OCI-LY7 (cell line): ENCODE results near the gene PIGN. TPM values are rescaled to one million over a fixed set of nuclear protein-coding genes. Genes with fewer than 3 reads are reported as not detected.

Experiments used
- BruUV-seq: library from RNA; stranded (reverse); fragments of 400-500 nt; replicated peaks from 2 replicates; lab custom pipeline; 2021; lab: Mats Ljungman, UMichigan
- CTCF ChIA-PET: fragments of 300-600 bp; sonication (Branson Sonifier 250); formaldehyde crosslinking; loops from one replicate; lab custom pipeline; 2022; ENCODE audit warnings: antibody characterized with exemption; ENCODE audit not compliant: unreplicated experiment; lab: Charles Lee
- POLR2A ChIA-PET: fragments of 300-600 bp; sonication (Branson Sonifier 250); formaldehyde crosslinking; loops from one replicate; lab custom pipeline; 2022; ENCODE audit warnings: antibody characterized with exemption; lab: Charles Lee
- DNase-seq: peaks from one replicate; pipeline ENCODE4 v3.0.0-alpha.2; 2015; ENCODE audit warnings: low spot score
- H2AFZ ChIP-seq: fragments of 200-600 bp; sonication (generic), shearing (Covaris generic); 2 replicates; pipeline ENCODE4 v1.6.1; 2014; ENCODE audit warnings: mild to moderate bottlenecking, antibody characterized with exemption, low read length, moderate library complexity
- H3K27ac ChIP-seq: fragments of 200-600 bp; sonication (generic); 2 replicates; pipeline ENCODE4 v1.5.1; 2014; ENCODE audit warnings: mixed run types, low read depth, mild to moderate bottlenecking, moderate library complexity, low read length, inconsistent platforms; ENCODE audit not compliant: poor library complexity, severe bottlenecking
- H3K36me3 ChIP-seq: fragments of 200-600 bp; sonication (generic); 2 replicates; pipeline ENCODE4 v1.6.1; 2014; ENCODE audit warnings: mild to moderate bottlenecking, antibody characterized with exemption, low read length, moderate library complexity, mixed read lengths; ENCODE audit not compliant: insufficient read depth
- H3K4me1 ChIP-seq: fragments of 200-600 bp; sonication (generic); 2 replicates; pipeline ENCODE4 v1.5.1; 2014; ENCODE audit warnings: mild to moderate bottlenecking, low read length; ENCODE audit not compliant: insufficient read depth, poor library complexity, severe bottlenecking
- H3K4me2 ChIP-seq: fragments of 200-600 bp; sonication (generic); 2 replicates; pipeline ENCODE4 v1.6.1; 2014; ENCODE audit warnings: mild to moderate bottlenecking, low read length
- H3K4me3 ChIP-seq: fragments of 200-600 bp; sonication (generic); 2 replicates; pipeline ENCODE4 v1.5.1; 2014; ENCODE audit warnings: mild to moderate bottlenecking, low read depth, low read length; ENCODE audit not compliant: poor library complexity, severe bottlenecking
- H3K79me2 ChIP-seq: fragments of 200-600 bp; sonication (generic); 2 replicates; pipeline ENCODE4 v1.6.1; 2016; ENCODE audit warnings: low read depth, mild to moderate bottlenecking, low read length, moderate library complexity, mixed read lengths; ENCODE audit not compliant: insufficient read depth
- H3K9me2 ChIP-seq: fragments of 200-600 bp; sonication (generic); 2 replicates; pipeline ENCODE4 v1.6.1; 2016; ENCODE audit warnings: mild to moderate bottlenecking, low read length, mixed read lengths; ENCODE audit not compliant: insufficient read depth
- H3K9me3 ChIP-seq: fragments of 200-600 bp; sonication (generic); 2 replicates; pipeline ENCODE4 v1.6.1; 2014; ENCODE audit warnings: mild to moderate bottlenecking, mixed run types, low read length, mixed read lengths
- H4K20me1 ChIP-seq: fragments of 200-600 bp; sonication (generic); 2 replicates; pipeline ENCODE4 v1.6.1; 2014; ENCODE audit warnings: mild to moderate bottlenecking, antibody characterized with exemption, low read length, moderate library complexity, mixed read lengths; ENCODE audit not compliant: insufficient read depth
- EZH2phosphoT487 ChIP-seq: fragments of 200-600 bp; sonication (generic); IDR thresholded peaks from 2 replicates; pipeline ENCODE4 v1.6.1; 2018; ENCODE audit warnings: low read depth, borderline replicate concordance, mild to moderate bottlenecking, mixed run types, antibody characterized with exemption, low read length, moderate library complexity, mixed read lengths
- intact Hi-C: fragments of 100-400 bp; cut with micrococcal nuclease; formaldehyde crosslinking; loops from one replicate; pipeline ENCODE4 v1.10.0; 2022; ENCODE audit not compliant: unreplicated experiment
- total RNA-seq, 2 experiments: library from RNA; depleted of rRNA in 1 of 2; stranded (reverse); fragments of >200 nt in 1 of 2; shearing (Covaris generic) in 1 of 2; gene quantifications; 2 replicates each; pipeline ENCODE4 v1.2.3, GENCODE V29; 2014 to 2022
- TF ChIP-seq, protein P1 (sequence below): fragments of 200-600 bp; sonication (generic); conservative IDR thresholded peaks from 2 replicates; pipeline ENCODE4 v1.5.1; 2014; ENCODE audit warnings: mild to moderate bottlenecking, antibody characterized with exemption, low read length, moderate library complexity, mixed read lengths

Gene PIGN
- total RNA-seq, 2 experiments from 2014 or later: 10.9 to 23.7 TPM

DNA sequence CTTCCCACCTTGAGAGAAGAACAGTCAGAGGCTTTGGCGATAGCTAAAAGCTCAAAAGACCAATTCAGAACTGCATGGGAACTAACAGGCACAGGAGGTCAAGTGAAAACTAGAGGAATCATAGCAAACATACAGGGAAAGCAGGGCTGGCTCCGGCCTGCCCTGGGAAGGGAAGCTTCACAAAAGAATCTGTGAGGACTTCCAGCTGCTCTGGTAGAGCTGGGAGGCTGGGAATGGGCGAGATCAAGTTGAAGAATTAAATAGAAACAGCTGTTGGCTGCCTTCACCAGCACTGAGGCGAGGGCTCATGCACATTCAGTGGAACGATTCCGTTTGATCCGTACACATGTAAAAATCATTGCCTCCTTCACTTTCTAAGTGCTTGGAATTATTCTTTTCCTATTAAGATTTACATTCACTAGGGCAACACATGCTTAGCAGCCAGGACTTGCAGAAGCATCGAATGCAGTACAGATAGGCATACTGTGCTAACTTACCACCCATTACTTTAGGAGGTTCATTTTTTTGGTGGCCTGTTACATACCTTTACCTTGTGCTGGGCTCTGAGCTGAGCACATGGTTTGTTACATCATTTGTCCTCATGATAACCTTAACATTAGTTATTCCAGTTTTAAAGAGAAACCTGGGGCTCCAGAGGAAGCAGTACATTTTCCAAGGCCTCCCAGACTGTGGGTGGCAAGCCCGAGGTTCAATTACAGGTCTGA lies 168.7 kb downstream of the PIGN start:
- Histone ChIP-seq H3K9me2 (no peaks in the 10 kb centered on the region), H3K79me2 (no peaks in the 10 kb centered on the region), H3K36me3 (no peaks in the 10 kb centered on the region), H3K4me1 (no peaks in the 10 kb centered on the region), H3K27ac (no peak overlapping the region), H3K4me2 (no peak overlapping the region), H3K4me3 (no peak overlapping the region), H3K9me3 (no peaks in the 10 kb centered on the region), H4K20me1 (no peaks in the 10 kb centered on the region), H2AFZ (no peak overlapping the region)
- ChIA-PET CTCF (no interaction called here), POLR2A (no interaction called here)
- TF ChIP-seq, protein P1, sequence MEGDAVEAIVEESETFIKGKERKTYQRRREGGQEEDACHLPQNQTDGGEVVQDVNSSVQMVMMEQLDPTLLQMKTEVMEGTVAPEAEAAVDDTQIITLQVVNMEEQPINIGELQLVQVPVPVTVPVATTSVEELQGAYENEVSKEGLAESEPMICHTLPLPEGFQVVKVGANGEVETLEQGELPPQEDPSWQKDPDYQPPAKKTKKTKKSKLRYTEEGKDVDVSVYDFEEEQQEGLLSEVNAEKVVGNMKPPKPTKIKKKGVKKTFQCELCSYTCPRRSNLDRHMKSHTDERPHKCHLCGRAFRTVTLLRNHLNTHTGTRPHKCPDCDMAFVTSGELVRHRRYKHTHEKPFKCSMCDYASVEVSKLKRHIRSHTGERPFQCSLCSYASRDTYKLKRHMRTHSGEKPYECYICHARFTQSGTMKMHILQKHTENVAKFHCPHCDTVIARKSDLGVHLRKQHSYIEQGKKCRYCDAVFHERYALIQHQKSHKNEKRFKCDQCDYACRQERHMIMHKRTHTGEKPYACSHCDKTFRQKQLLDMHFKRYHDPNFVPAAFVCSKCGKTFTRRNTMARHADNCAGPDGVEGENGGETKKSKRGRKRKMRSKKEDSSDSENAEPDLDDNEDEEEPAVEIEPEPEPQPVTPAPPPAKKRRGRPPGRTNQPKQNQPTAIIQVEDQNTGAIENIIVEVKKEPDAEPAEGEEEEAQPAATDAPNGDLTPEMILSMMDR: no peak
- no peak for TF ChIP-seq EZH2phosphoT487
- intact Hi-C loops: no loop called here
- DNase-seq: no peak
- BruUV-seq: no TSS peak

DNA sequence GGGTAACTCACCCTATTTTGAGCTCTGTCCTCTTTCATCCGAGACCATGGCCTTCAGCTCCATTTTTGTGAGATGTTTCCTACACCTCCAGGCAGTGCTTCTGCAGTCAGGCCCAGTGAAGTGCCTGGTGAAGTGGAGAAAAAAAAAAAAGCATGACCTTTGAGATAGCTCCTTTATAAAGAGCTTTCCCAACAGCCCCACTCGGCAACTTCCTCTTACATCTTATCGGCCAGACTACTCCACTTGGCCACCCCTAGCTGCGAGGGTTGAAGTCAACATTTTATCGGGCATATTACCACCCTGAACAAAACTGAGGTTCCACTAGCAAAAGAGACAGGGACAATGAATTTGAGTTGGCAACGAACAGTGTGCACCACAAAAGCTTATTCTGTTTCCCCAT lies 169.2 kb downstream of the PIGN start:
- ChIA-PET CTCF (no interaction called here), POLR2A (no interaction called here)
- H3K4me3 ChIP-seq: no peak overlapping the region
- H3K4me2 ChIP-seq: no peak overlapping the region
- H3K9me2 ChIP-seq: no peaks in the 10 kb centered on the region
- no peaks in the 10 kb centered on the region for H3K36me3 ChIP-seq
- no peak overlapping the region for H3K27ac ChIP-seq
- intact Hi-C loops: no loop called here
- no peak for DNase-seq
- H3K9me3 ChIP-seq: no peaks in the 10 kb centered on the region
- H4K20me1 ChIP-seq: no peaks in the 10 kb centered on the region
- no peaks in the 10 kb centered on the region for H3K79me2 ChIP-seq
- no peak overlapping the region for H2AFZ ChIP-seq
- no TSS peak for BruUV-seq
- no peaks in the 10 kb centered on the region for H3K4me1 ChIP-seq
- no peak for TF ChIP-seq EZH2phosphoT487
- TF ChIP-seq, protein P1: no peak

DNA sequence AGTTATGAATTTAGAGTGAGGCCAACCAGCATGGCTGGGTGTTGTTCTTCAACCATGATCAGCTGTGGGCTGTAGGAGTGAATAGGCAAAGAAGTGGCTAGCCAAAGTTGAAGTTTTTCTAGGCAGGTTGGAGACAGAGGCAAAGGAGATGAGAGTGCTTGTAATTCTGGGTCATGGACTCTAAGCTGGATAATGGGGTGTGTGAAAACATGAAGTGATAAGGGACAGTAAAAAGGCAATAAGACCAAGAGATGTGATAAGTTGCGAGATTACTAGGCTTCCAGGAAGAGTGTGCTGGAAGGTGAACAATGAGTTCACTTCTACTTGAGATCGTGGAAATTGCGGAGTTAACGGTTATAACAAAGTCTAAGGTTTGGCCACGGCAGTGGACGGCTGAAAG lies 175.4 kb downstream of the PIGN start:
- H3K36me3 ChIP-seq: no peaks in the 10 kb centered on the region
- no peaks in the 10 kb centered on the region for H3K4me1 ChIP-seq
- BruUV-seq: no TSS peak
- ChIA-PET POLR2A (no interaction called here), CTCF (no interaction called here)
- no peak for DNase-seq
- no peaks in the 10 kb centered on the region for H3K9me2 ChIP-seq
- no peak overlapping the region for H3K4me3 ChIP-seq
- no peaks in the 10 kb centered on the region for H4K20me1 ChIP-seq
- H3K27ac ChIP-seq: no peak overlapping the region
- no peak overlapping the region for H3K4me2 ChIP-seq
- no peak overlapping the region for H2AFZ ChIP-seq
- TF ChIP-seq EZH2phosphoT487: no peak
- TF ChIP-seq, protein P1: no peak
- no peaks in the 10 kb centered on the region for H3K79me2 ChIP-seq
- intact Hi-C loops: no loop called here
- no peaks in the 10 kb centered on the region for H3K9me3 ChIP-seq
